Measurements from ENCODE around the gene GON4L.
"Not testable (repeated sequence)": the region's sequence is repeated elsewhere in the genome, so short reads cannot be mapped to it uniquely, and the experiment has no call there.

DNA sequence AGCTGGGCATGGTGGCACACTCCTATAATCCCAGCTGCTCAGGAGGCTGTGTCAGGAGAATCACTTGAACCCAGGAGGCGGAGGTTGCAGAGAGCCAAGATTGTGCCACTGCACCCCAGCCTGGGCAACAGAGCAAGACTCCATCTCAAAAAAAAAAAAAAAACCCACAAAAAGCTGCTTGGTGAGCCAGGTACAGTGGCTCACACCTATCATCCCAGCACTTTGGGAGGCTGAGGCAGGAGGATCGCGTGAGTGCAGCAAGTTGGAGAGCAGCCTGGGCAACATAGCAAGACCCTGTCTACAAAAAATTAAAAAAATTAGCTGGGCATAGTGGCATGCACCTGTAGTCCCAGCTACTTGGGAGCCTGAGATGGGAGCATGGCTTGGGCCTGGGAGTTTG lies 142.0 kb downstream of the GON4L start:
- TF ChIP-seq FOXK1, ETV6 (CRISPR knock-in tag; IDR thresholded peaks at IDR 0.05): not testable (repeated sequence)
- TF ChIP-seq, protein P1, sequence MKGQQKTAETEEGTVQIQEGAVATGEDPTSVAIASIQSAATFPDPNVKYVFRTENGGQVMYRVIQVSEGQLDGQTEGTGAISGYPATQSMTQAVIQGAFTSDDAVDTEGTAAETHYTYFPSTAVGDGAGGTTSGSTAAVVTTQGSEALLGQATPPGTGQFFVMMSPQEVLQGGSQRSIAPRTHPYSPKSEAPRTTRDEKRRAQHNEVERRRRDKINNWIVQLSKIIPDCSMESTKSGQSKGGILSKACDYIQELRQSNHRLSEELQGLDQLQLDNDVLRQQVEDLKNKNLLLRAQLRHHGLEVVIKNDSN (CRISPR knock-in tag; IDR thresholded peaks at IDR 0.05), result not testable (repeated sequence)
- TF ChIP-seq, protein P2, sequence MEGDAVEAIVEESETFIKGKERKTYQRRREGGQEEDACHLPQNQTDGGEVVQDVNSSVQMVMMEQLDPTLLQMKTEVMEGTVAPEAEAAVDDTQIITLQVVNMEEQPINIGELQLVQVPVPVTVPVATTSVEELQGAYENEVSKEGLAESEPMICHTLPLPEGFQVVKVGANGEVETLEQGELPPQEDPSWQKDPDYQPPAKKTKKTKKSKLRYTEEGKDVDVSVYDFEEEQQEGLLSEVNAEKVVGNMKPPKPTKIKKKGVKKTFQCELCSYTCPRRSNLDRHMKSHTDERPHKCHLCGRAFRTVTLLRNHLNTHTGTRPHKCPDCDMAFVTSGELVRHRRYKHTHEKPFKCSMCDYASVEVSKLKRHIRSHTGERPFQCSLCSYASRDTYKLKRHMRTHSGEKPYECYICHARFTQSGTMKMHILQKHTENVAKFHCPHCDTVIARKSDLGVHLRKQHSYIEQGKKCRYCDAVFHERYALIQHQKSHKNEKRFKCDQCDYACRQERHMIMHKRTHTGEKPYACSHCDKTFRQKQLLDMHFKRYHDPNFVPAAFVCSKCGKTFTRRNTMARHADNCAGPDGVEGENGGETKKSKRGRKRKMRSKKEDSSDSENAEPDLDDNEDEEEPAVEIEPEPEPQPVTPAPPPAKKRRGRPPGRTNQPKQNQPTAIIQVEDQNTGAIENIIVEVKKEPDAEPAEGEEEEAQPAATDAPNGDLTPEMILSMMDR (IDR thresholded peaks at IDR 0.05), result not testable (repeated sequence)
- TF ChIP-seq, protein P3, sequence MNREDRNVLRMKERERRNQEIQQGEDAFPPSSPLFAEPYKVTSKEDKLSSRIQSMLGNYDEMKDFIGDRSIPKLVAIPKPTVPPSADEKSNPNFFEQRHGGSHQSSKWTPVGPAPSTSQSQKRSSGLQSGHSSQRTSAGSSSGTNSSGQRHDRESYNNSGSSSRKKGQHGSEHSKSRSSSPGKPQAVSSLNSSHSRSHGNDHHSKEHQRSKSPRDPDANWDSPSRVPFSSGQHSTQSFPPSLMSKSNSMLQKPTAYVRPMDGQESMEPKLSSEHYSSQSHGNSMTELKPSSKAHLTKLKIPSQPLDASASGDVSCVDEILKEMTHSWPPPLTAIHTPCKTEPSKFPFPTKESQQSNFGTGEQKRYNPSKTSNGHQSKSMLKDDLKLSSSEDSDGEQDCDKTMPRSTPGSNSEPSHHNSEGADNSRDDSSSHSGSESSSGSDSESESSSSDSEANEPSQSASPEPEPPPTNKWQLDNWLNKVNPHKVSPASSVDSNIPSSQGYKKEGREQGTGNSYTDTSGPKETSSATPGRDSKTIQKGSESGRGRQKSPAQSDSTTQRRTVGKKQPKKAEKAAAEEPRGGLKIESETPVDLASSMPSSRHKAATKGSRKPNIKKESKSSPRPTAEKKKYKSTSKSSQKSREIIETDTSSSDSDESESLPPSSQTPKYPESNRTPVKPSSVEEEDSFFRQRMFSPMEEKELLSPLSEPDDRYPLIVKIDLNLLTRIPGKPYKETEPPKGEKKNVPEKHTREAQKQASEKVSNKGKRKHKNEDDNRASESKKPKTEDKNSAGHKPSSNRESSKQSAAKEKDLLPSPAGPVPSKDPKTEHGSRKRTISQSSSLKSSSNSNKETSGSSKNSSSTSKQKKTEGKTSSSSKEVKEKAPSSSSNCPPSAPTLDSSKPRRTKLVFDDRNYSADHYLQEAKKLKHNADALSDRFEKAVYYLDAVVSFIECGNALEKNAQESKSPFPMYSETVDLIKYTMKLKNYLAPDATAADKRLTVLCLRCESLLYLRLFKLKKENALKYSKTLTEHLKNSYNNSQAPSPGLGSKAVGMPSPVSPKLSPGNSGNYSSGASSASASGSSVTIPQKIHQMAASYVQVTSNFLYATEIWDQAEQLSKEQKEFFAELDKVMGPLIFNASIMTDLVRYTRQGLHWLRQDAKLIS (CRISPR knock-in tag; IDR thresholded peaks at IDR 0.05; ENCODE audit: borderline replicate concordance), result not testable (repeated sequence)
